ENCODE measurements around the gene ZNF407.

The ZNF407 gene

GRCh38 chr18:74826572-74826971 is 228.9 kb downstream of the ZNF407 start:
- DNase-seq (ENCODE audit: low spot score), result no peak
- no peak overlapping the region for H3K27ac ChIP-seq
- H3K4me3 ChIP-seq, result no peak overlapping the region
- TF ChIP-seq CTCF (IDR thresholded peaks at IDR 0.05), result no peak

GRCh38 chr18:74828200-74828599 is 230.5 kb downstream of the ZNF407 start:
- no peak for DNase-seq (ENCODE audit: low spot score)
- Histone ChIP-seq H3K27ac (no peak overlapping the region), H3K4me3 (no peak overlapping the region)
- TF ChIP-seq CTCF (IDR thresholded peaks at IDR 0.05), result no peak

- no peak for TF ChIP-seq CTCF (IDR thresholded peaks at IDR 0.05)
- Histone ChIP-seq H3K4me3 (no peak overlapping the region), H3K27ac (no peak overlapping the region)
- no peak for DNase-seq (ENCODE audit: low spot score)
These were observed 234.0 kb downstream of the ZNF407 start for GRCh38 chr18:74831571-74832250.

GRCh38 chr18:74832381-74832780 is 234.7 kb downstream of the ZNF407 start:
- Histone ChIP-seq H3K4me3 (no peak overlapping the region), H3K27ac (no peak overlapping the region)
- no peak for DNase-seq (ENCODE audit: low spot score)
- TF ChIP-seq CTCF (IDR thresholded peaks at IDR 0.05), result no peak

GRCh38 chr18:74832999-74833398 is 235.3 kb downstream of the ZNF407 start:
- no peak overlapping the region for H3K4me3 ChIP-seq
- DNase-seq (ENCODE audit: low spot score), result no peak
- no peak overlapping the region for H3K27ac ChIP-seq
- no peak for TF ChIP-seq CTCF (IDR thresholded peaks at IDR 0.05)

GRCh38 chr18:74834424-74835309 is 237.0 kb downstream of the ZNF407 start:
- Histone ChIP-seq H3K27ac (no peak overlapping the region), H3K4me3 (no peak overlapping the region)
- TF ChIP-seq CTCF (IDR thresholded peaks at IDR 0.05), result no peak
- no peak for DNase-seq (ENCODE audit: low spot score)

All from coronary artery (tissue), 2 donors.